ENCODE results near the gene SPATA31D3.
"Not testable (repeated sequence)": the region's sequence is repeated elsewhere in the genome, so short reads cannot be mapped to it uniquely, and the experiment has no call there.

SPATA31D3 gene

DNA sequence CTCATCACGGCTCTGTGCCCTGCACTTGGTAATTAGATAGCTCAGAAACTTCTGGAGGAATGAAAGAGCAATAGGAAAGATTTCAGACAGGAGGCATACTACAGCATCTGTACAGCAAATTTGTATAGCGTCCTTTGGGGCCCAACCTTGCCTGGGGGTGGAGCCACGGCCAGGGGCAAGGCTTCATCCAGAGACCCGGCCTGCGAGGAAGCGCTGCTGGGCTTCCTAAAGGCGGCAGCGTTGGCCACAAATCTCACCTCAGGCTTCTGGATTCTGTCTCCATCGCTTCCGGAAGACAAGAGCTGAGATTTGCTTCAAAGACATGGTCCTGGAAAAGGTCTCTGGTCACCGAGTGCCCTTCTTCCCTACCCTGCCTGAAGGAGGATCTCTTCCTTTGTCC lies 33.1 kb downstream of the SPATA31D3 start:
- DNase-seq (ENCODE audit: low read depth, low spot score): no peak

DNA sequence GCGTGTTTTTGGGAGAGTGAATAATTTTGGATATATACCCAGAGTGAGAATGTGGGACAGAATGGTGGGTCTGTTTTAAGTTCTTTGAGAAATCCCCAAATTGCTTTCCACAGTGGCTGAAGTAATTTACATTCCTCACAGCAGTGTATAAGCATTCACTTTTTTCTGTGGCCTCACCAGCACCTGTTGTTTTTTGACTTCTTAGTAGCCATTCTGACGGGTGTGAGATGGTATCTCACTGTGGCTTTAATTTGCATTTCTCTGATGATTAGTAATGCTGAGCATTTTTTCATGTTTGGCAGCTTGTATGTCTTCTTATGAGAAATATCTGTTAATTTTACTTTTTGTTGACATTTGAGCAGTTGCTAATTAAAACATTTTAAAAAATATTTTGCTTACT lies 35.9 kb downstream of the SPATA31D3 start:
- DNase-seq (ENCODE audit: low read depth, low spot score): no peak

DNA sequence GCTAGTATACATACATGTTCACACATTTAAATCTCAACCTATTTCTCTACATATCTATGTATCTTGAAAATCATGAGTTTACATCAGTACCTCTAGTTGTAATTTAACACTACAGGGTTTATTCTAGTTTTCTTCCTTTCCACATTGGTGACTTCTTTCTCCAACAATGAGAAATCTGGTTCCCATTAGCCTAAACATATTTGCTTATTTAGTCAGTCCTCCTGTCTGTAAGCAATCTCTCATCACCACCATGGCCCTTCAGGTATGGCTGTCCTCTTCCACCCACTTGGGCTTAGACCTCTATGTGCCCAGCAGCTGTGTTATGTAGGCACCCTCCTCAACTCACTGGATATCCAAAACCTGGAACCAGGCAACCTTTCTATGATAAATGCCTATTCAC lies 37.3 kb downstream of the SPATA31D3 start:
- no peak for DNase-seq (ENCODE audit: low read depth, low spot score)

DNA sequence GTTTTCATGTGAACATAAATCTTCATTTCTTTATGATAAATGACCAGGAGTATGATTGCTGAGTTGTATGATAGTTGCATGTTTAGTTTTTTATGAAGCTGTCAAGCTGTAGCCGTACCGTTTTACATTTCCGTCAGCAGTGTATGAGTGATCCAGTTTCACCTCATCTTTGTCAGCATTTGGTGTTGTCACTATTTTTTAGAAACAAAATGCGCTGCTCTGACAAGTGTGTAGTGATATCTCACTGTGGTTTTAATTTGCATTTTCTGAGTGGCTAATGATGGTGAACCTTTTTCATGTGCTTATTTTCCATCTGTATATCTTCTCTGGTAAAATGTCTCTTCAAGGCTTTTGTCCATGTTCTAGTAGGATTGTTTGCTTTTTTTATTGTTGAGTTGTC lies 38.6 kb downstream of the SPATA31D3 start:
- DNase-seq (ENCODE audit: low read depth, low spot score): no peak

DNA sequence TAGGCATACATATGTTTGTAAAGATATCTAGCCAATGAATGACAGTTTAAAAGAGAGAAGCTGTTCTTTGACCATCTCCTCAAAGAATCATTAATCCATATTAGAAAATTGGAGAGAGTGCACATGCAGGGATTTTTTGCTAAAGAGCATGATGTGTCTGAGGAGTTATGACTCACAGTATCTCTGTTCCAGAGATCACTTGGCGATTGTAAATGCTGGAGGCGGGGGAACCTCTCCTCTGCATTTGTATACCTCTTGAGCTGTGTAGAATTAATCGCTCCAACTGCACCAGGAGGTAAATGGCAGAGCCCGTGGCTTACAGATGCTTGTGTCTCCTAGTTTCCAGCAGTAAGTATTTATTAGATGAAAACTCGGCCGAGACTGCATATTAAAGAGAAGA lies 41.6 kb downstream of the SPATA31D3 start:
- DNase-seq (ENCODE audit: low read depth, low spot score): no peak

DNA sequence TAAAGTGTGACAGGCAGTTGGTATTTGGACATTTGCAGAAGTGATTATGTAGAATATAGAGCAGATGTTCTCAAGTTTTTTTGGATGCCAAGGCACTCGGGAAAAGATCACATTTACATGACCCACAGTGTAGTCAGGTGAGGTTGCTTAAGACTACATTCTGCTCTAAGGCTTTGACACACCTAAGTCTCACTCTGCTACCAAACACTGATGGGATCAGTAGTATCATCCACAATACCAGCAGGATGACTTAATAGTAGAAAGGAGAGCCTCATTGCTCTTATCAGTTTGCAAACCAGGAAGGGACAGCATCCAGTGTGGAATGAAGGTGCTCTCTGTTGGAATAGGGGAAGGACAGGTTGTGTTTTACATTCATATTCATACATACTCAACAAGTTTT lies 42.8 kb downstream of the SPATA31D3 start:
- no peak for DNase-seq (ENCODE audit: low read depth, low spot score)

DNA sequence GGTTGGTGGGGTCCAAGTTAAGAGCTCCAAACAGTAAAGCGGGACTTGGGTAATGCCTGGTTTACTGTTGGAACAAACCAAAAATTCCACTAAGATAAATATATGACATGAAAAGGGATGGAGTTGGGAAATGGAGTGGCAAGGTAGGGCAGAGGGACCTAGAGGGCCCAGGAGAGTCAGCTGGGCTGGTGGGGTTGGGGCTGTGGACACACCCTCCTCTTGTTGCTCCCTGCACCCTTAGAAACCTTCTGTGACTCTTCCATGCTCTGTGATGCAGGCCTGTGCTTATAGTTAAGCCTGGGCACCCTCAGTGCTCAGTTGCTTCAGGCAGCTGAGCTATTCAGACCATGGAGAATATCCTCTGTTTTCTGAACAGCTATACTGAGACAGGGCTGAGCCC lies 45.2 kb downstream of the SPATA31D3 start, which contains the start of gene SPATA31D1:
SPATA31D1 (plus strand) TSS at position 301 of the 400 bp plus-strand sequence; CDS start at position 348, 47 bp downstream.
- DNase-seq (ENCODE audit: low read depth, low spot score): not testable (repeated sequence)

DNA sequence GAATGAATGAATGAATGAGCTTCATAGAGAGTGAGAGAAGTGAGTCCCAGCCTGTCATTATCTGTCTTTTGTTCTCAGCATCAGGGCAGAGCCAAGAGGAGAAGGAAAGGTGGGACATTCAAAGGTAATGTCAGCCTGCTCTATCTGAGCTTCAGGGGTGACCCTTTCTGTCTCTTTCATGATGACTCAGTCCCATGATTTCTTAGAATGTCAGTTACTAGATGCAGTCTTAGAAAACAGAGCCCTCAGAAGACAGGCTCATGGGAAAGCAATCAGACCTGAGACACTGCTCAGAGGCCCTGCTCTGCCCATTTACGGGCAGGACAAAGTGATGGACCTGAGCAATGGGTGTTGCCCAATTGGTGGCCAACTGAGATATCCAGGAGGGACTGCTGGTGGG lies 46.4 kb downstream of the SPATA31D3 start:
- DNase-seq (ENCODE audit: low read depth, low spot score): no peak

DNA sequence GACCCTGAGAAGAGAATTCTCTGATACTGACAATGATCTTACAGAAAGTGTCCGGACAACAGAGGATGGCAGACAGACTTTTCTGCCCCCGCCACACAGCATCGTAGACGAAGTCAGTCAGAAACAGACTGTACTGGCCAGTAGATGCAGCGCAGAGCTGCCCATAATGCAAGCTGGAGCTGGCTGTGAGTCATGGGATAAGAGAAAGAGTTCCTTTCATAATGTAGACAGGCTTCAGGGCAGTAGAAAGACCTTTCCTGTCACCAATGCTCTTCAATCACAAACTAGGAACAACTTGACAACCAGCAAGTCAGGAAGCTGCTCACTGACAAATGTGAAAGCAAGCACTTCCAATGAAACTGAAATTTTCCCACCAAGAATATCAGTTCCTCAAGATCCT lies 50.4 kb downstream of the SPATA31D3 start:
- no peak for DNase-seq (ENCODE audit: low read depth, low spot score)

Data from activated naive CD8-positive, alpha-beta T cell treated with anti-CD3 and anti-CD28 coated beads, Interleukin-2, amount 50 U/mL, for 16 hours (primary cell).